ENCODE measurements around the gene FNBP1L.
"Not testable (repeated sequence)": the region's sequence is repeated elsewhere in the genome, so short reads cannot be mapped to it uniquely, and the experiment has no call there.

FNBP1L gene

DNA sequence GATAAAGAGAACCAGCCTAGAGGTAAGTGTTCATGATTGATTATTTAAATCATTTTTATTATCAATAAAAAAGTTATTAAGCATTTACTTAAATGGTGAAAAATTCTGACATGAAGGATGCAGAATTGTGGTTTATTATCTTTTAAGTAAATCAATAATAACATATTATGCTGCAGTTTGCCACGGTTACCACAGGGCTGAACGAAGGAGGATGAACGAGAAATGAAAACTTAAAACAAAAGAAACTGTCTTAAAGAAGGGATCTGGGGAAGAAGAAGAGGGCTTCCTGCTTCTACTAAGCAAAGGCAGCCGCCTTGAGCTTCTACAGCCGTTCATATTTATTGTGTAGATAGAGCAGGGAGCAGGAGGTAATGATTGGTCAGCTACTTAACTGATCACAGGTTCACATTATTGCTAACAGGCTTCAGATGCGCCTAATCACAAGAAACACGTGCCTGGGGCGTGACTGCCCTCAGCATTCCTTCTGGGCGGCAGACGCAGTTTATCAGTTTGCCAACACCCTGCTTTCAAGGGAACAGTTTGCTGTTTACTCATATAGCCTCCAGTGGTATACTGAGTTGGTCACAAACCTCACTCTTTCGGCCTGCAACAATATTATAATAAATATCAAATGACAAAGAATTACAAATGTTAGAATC, 5.8 kb upstream of the FNBP1L start:
- no peak for DNase-seq (ENCODE audit: low read depth)

DNA sequence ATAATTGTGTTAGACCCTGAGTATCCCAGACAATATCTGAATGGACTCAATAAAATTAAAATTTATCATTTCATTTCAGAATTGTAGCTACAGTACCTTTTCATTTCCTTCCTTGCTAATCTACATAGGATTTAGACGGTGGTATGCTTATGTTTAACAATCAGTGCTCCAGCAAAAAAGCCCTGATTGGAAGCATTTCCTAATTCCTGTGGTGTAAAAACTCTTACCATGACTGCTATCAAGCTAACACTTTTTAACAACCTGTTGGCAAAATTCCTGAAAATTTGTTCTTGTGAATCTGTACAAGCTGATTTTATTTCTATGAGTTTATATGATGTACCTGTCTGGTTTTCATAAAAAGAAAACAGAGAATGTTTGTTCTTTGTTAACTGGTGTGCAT, 5.2 kb upstream of the FNBP1L start:
- DNase-seq (ENCODE audit: low read depth): no peak
- H3K4me3 ChIP-seq (ENCODE audit: low read depth, low read length): no peak overlapping the region

More for the DNA sequence above, 5.8 kb upstream of the FNBP1L start:
- H3K4me3 ChIP-seq (ENCODE audit: low read depth, low read length): no peak overlapping the region

- DNase-seq (ENCODE audit: low read depth): no peak
Measured at GRCh38 chr1:93443454-93443853, 4.5 kb upstream of the FNBP1L start.

GRCh38 chr1:93446837-93447451, 974 bp upstream of the FNBP1L start:
- peak overlapping the region; percentile 97 for H3K4me3 ChIP-seq (ENCODE audit: low read depth, low read length)
- DNase-seq (ENCODE audit: low read depth): no peak

More at GRCh38 chr1:93443454-93443853, 4.5 kb upstream of the FNBP1L start:
- no peak overlapping the region for H3K4me3 ChIP-seq (ENCODE audit: low read depth, low read length)

DNA sequence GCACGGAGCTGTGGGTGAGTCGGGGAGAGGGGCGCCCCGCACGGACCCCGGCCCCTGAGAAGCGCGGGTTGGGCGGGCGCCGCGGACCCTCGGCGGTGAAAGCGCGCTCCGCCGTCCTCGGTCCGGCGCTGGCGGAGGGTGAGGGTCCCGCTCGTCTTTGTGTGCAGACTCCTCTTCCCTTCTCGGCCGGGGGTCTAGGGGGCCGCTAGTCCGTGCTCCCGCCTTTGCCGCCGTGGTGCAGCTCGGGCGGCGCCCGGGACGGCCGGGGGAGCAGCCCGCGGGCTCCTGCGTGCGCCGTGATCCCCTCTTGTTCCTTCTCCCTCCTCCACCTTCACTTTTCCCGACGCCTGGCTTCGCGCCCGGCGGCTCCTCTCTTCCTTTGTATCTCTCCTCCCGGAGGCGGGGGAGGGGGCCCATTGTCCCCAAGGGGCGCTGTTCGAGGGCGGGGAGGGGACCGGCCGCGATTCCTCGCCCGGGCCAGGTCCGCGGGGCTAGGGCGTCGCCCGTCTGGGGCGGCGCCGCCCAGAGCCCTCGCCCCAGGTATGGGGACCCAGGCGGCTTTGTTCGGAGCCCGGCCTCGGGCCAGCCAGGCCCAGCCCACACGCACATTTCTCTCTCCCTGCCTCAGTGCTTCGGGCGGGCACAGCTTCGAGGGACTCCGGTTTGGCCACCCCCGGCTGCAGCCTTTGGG, 519 bp downstream of the FNBP1L start:
- peak overlapping the region; percentile 97 for H3K4me3 ChIP-seq (ENCODE audit: low read depth, low read length)
- no peak for DNase-seq (ENCODE audit: low read depth)

GRCh38 chr1:93448983-93449804, 1.3 kb downstream of the FNBP1L start:
- peak overlapping the region; percentile 97 for H3K4me3 ChIP-seq (ENCODE audit: low read depth, low read length)
- DNase-seq (ENCODE audit: low read depth): no peak

DNA sequence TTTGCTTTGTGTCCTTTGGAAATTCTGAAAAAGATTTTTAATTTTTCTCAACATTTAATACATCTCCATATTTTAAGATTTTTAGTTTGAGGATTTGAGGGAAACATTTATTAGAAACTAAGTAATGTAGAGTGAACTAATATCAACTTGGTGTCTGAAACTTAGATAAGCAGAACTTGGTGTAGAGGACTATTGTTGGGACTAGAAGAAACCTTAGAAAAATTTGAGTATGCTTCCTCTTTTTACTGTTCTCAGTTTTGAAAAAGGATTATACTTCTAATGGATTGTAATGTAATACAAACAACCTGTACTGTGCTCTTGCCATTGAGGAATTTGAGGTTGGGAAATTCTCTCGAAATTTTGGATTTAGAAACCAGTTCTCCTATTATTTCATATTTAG, 2.4 kb downstream of the FNBP1L start:
- no peak overlapping the region for H3K4me3 ChIP-seq (ENCODE audit: low read depth, low read length)
- DNase-seq (ENCODE audit: low read depth): no peak

GRCh38 chr1:93453911-93454310, 6.0 kb downstream of the FNBP1L start:
- no peak for DNase-seq (ENCODE audit: low read depth)
- H3K4me3 ChIP-seq (ENCODE audit: low read depth, low read length): no peak overlapping the region

- H3K4me3 ChIP-seq (ENCODE audit: low read depth, low read length): no peak overlapping the region
- DNase-seq (ENCODE audit: low read depth): no peak
Measured at GRCh38 chr1:93459126-93459525, 11.2 kb downstream of the FNBP1L start.

GRCh38 chr1:93461236-93461635, 13.3 kb downstream of the FNBP1L start:
- no peak for DNase-seq (ENCODE audit: low read depth)
- H3K4me3 ChIP-seq (ENCODE audit: low read depth, low read length): no peak overlapping the region

GRCh38 chr1:93463960-93464359, 16.0 kb downstream of the FNBP1L start:
- no peak for DNase-seq (ENCODE audit: low read depth)
- no peak overlapping the region for H3K4me3 ChIP-seq (ENCODE audit: low read depth, low read length)

DNA sequence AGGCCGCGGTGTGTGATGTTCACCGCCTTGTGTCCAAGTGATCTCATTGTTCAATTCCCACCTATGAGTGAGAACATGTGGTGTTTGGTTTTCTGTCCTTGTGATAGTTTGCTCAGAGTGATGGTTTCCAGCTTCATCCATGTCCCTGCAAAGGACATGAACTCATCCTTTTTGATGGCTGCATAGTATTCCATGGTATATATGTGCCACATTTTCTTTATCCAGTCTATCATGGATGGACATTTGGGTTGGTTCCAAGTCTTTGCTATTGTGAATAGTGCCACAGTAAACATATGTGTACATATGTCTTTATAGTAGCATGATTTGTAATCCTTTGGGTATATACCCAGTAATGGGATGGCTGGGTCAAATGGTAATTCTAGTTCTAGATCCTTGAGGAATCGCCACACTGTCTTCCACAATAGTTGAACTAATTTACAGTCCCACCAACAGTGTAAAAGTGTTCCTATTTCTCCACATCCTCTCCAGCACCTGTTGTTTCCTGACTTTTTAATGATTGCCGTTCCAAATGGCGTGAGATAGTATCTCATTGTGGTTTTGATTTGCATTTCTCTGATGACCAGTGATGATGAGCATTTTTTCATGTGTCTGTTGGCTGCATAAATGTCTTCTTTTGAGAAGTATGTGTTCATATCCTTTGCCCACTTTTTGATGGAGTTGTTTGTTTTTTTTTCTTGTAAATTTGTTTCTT, 17.6 kb downstream of the FNBP1L start:
- not testable (repeated sequence) for H3K4me3 ChIP-seq (ENCODE audit: low read depth, low read length); DNase-seq (ENCODE audit: low read depth)

- DNase-seq (ENCODE audit: low read depth): no peak
- no peak overlapping the region for H3K4me3 ChIP-seq (ENCODE audit: low read depth, low read length)
Measured at GRCh38 chr1:93467606-93468005, 19.7 kb downstream of the FNBP1L start.

- H3K4me3 ChIP-seq (ENCODE audit: low read depth, low read length): no peak overlapping the region
- no peak for DNase-seq (ENCODE audit: low read depth)
Measured at GRCh38 chr1:93468662-93469061, 20.7 kb downstream of the FNBP1L start.

DNA sequence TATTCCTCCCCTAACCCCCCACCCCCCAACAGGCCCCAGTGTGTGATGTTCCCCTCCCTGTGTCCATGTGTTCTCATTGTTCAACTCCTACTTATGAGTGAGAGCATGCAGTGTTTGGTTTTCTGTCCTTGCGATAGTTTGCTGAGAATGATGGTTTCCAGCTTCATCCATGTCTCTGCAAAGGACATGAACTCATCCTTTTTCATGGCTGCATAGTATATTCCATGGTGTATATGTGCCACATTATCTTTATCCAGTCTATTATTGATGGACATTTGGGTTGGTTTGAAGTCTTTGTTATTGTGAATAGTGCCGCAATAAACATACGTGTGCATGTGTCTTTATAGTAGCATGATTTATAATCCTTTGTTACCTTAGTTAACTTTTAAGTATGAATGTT, 21.3 kb downstream of the FNBP1L start:
- not testable (repeated sequence) for DNase-seq (ENCODE audit: low read depth); H3K4me3 ChIP-seq (ENCODE audit: low read depth, low read length)

DNA sequence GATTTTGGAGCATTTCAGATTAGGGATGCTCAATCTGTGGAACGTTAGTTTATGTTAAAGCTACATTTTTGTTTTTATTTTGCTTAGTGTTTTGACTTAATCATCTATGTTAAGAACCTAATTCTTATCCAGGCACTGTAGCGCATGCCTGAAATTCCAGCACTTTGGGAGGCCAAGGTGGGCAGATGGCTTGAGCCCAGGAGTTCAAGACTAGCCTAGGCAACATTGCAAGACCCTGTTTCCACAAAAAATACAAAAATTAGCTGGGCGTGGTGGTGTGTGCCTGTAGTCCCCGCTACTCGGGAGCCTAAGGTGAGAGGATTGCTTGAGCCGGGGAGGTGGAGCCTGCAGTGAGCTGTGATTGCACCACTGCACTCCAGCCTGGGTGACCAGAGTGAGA, 23.4 kb downstream of the FNBP1L start:
- no peak overlapping the region for H3K4me3 ChIP-seq (ENCODE audit: low read depth, low read length)
- DNase-seq (ENCODE audit: low read depth): no peak

DNA sequence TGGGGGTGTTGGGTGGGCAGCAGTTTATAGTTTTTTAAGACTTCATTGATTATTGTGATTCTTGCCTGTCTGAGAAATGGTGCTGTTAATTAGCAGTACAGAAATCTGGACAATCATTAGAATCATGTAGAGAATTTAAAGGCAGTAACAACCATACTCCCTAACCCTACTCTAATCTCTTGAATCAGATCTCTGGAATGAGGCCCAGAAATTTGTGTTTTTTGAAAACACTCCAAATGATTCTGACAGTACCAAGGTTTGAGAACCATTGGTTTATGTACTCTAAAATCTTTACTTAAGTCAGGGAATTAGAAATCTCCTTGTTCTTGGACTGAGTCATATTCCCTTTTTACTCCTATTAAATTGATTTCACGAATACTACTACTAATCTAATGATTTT, 24.0 kb downstream of the FNBP1L start:
- H3K4me3 ChIP-seq (ENCODE audit: low read depth, low read length): no peak overlapping the region
- peak; percentile 56 for DNase-seq (ENCODE audit: low read depth)

GRCh38 chr1:93474321-93474720, 26.4 kb downstream of the FNBP1L start:
- H3K4me3 ChIP-seq (ENCODE audit: low read depth, low read length): no peak overlapping the region
- no peak for DNase-seq (ENCODE audit: low read depth)

DNA sequence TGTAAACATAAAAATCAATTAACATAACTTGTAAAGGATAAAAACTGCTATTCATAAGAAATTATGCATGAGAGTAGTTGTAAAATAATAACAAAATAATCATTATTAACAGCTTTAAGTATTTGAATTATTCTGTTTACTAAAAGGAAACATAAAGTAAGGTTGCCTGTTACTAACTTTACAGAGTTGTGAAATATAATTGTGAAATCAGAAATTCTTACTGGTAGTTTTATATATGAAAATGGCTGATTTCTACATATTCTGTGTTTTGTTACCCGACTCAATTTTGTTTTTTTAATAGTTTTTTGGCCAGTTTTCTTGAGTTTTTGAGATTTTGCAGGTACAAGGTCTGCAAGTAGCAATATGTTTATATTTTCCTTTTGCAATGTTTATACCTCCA, 27.8 kb downstream of the FNBP1L start:
- H3K4me3 ChIP-seq (ENCODE audit: low read depth, low read length): no peak overlapping the region
- no peak for DNase-seq (ENCODE audit: low read depth)

All from skeletal muscle cell (primary cell).